Measurements from ENCODE around the gene CRISP3.

GRCh38 chr6:49744259-49744658 is at the start of gene CRISP3:
- TF ChIP-seq REST (IDR thresholded peaks at IDR 0.05; ENCODE audit: low read depth), result no peak
- no peak for TF ChIP-seq YY1 (IDR thresholded peaks at IDR 0.05; ENCODE audit: low read depth)

All from Ishikawa (cell line).